ENCODE data around the gene NTNG1.
"Not testable (repeated sequence)": the region's sequence is repeated elsewhere in the genome, so short reads cannot be mapped to it uniquely, and the experiment has no call there.

NTNG1 gene

DNA sequence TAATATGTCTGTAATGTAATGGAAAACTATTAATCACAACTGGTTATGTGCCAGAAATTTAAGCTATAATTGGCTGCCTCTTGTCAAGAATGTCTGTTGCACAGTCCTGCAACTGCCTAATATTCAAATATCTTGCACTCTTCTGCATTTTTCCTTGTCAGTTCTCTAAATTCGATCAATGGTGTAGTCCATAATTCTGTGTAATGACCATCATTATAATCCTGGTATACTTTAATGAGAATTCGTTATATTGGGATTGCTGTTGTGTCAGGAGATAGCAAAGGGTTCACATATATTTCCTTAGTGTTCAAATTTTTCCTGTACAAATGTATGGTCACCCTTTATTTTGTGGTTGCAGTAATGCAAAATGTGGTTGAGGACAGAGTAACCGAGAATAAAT lies 4.8 kb downstream of the NTNG1 start:
- DNase-seq (ENCODE audit: low read depth): no peak

DNA sequence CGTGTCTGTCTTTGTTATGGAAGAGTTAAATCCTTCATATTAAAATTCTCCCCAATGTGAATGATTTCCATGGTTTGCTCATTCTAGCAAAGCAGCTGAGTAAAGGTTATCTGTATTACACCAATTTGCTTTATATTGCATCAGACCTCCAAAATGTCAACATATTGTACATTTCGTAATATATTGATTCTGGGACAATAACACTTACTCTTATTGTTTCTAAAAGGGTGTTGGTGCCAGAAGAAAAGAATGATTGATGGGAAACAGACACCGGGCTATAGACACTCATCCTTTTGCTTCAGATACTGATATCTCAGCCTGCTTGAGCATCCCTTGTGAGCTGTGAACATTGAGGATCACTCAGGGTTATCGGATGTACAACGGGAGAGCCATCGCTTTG lies 7.0 kb downstream of the NTNG1 start:
- DNase-seq (ENCODE audit: low read depth): no peak

DNA sequence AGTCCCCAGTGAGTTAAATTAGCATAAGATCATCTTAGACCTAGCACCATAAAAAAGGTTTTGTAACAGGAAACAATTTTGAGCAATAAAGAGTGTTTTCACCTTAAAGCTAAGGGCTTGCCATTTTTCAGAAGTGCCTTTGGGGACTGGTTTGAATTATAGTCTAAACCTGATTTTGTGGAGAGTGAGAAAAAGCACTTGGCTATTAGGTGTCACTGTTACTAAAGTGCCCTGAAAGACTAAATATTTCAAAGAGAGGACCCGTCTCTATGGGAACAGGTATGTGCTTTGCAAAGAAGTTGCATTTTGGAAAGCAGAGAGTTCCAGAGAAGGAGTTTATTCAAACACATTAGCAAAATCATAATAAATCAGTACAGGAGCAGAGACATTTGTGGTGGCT lies 9.1 kb downstream of the NTNG1 start:
- no peak for DNase-seq (ENCODE audit: low read depth)

DNA sequence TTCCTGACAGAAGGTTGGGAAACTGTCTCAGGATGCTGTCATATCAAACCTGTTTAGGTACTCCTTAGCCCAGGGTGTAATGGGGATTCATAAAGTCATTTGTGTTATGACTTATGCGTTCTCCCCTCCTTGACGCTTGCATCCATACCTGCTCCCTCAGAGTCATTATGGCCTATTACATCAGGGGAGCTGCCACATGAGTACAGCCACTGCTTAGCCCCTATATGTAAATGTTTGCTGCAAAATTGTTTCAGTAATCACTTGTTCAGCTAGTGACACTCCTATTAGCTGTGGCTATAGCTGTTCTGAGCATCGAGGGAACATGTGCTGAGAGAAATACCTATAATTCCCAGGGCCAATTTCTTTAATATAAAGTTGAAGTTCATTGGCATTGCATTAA lies 10.5 kb downstream of the NTNG1 start:
- no peak for DNase-seq (ENCODE audit: low read depth)

DNA sequence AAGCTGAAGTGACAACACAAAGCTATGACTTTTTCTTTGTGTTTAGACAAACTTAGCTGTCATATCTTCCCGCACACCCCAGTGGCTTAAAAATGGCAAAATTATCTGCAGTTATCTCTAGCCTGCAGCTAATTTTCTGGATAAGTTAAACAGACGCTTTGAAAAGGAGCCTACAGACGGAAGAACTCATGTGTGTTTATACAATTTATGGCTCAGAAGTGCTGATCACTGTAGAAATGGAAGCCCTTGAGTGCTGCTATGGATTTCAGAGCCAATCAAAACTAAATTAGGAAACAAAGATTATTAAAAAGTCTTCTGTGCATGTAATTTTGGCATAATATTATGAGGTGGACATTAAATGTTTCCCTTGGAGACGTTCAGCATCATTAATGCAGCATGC lies 11.6 kb downstream of the NTNG1 start:
- no peak for DNase-seq (ENCODE audit: low read depth)

DNA sequence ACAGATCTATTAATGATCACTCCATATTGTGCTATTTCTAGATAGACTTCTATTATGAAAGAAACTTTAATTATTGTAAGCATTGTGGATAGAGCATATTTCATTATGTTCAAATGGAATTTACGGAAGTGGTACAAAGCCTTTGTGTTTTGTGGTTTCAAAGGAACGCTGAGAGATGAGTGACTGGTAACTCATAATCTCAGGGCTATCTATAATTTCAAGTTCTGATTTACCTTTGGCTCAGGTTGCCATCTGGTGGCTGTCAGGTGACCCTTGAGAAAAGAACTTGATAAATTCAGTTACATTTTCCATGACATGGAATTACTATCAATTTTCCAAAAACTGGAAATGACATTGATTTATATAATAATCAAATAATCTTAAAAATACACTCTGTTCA lies 12.2 kb downstream of the NTNG1 start:
- no peak for DNase-seq (ENCODE audit: low read depth)

DNA sequence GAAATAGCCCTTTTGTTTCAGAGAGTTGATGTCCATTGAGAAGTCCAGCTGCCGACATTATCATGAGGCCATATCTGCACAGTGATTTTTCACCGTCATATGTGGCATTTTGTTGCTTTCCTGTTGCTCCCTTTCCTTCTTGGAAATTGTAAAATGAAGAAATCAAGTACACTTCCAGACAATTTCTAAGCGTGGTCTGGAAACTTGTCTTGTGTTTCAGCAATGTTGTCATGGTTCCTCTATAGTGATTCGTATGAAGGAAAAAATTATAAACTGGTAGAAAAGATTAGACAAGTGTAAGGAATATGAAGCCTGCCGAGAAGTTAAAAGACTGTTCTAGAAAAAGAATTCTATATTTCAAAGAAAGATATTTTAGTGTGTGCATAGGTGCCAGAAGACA lies 17.7 kb downstream of the NTNG1 start:
- DNase-seq (ENCODE audit: low read depth): no peak

DNA sequence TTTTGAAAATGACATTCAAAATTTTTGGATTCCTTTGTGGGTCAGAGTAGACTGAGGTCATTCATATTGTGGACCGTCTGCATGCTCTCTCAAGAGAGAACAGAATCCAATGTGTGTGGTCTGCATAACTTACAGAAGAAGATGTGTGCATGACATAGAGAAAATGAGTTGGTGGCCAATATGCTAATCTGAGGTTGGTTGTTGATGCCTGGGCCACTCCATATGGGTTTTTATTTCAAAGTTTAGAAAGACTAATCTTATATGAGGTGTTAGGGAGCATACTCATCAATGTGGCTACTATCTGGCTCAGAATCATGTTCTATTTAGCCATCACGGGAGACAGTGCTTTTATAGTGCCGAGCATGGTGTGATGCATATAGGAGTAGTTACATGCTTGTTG lies 18.2 kb downstream of the NTNG1 start:
- DNase-seq (ENCODE audit: low read depth): no peak

DNA sequence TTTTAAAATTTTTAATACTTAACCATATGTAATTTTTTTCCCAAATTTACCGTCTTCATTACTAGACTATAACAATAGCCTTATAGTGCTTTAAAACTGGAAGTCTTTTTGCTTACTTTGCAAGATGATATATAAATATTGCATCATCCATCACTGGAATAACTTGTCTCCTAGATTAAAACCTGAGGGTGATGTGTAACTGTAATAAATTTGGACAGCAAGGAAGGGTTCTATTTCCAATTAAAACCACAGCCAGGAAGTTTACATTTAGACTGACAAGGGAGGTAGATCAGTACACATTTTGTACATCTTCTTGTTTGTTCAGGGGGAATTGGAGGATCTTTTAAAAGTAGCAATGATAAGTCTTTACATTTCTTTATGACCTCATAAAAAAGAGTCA lies 21.9 kb downstream of the NTNG1 start:
- no peak for DNase-seq (ENCODE audit: low read depth)

DNA sequence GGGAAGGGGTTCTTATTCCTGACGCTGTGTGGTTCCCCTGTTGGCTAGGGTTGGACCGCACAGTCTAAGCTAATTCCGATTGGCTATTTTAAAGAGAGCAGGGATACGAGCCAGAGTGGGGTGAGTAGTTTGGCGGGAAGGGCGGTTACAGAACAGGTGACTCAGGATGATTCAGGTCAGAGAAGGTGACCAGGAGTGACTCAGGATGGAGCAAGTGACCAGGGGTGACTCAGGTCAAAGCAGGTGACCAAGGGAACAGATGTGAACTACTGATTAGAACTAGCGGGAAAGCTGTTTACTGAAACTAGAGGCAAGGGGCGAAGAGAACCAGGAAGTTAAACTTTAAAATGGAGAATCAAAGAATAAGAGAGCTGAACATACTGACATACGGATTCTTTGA lies 24.1 kb downstream of the NTNG1 start:
- not testable (repeated sequence) for DNase-seq (ENCODE audit: low read depth)

DNA sequence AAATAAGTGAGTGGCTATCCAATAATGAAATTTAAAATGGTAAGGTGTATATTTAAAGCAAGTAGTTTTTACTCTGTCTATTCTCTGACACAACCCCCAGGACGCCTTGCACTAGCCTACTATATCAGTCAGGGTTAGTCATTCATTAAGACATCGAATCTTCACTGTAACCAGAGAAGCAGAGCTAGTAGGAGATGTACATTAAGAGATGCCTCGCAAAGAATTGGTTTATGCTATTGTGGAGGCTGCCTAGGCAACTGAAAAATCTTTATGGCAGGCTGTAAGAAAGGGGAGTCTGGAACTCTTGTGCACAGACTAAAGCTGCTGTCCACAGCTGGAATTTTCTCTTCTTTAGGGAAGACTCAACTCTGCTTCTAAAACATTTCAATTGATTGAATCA lies 28.8 kb downstream of the NTNG1 start:
- no peak for DNase-seq (ENCODE audit: low read depth)

DNA sequence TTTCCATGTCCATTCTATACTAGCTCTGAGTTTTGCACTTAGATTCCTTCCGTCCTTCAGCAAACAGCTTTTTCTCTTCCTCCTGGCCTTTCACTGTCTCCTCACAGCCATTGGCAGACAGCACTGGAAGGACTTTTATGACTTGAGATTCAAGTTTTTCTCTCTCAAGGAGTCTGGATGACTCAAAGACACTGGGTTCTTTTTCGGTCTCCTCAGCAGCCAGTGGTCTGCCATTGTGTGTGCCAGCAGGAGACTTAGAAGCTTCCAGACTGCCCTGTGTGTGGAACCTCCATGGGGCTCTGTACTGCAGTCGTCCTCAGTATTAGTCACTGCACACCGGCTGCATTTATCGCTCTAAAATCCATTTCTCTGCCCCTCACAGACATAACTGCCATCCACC lies 30.5 kb downstream of the NTNG1 start:
- DNase-seq (ENCODE audit: low read depth): no peak

DNA sequence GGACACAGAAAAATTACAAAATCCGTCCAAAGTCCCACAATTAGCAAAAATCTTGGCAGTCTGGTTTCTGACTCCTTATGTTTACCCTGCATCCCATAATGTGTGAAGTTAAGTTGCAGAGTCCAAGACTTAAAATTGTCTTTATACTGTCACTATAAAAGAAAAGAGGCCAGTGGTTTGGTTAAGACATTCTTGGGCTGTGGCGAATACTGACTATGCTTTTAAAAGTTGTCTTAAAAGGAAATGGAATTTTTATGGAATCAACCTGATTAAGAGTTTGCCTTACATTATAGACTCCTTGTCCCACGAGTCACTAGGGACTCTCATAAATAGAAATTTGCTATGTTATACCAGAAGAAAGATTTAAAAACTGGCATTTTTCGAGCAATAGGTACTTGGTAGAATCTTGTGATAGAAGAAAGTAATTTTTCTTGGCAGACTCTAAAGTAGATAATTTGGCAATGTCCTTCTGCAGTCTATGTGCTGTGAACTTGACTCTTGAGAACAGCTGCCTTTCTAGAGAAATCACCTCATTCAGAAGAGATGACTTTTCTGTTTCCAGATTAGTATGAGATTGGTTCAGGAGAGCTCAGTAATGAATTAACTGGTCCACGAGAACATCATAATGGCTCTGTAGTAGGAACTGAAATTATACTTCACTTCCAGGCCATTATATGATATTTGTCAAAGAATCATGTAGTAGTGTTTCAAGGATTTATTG lies 31.8 kb downstream of the NTNG1 start:
- DNase-seq (ENCODE audit: low read depth): no peak

DNA sequence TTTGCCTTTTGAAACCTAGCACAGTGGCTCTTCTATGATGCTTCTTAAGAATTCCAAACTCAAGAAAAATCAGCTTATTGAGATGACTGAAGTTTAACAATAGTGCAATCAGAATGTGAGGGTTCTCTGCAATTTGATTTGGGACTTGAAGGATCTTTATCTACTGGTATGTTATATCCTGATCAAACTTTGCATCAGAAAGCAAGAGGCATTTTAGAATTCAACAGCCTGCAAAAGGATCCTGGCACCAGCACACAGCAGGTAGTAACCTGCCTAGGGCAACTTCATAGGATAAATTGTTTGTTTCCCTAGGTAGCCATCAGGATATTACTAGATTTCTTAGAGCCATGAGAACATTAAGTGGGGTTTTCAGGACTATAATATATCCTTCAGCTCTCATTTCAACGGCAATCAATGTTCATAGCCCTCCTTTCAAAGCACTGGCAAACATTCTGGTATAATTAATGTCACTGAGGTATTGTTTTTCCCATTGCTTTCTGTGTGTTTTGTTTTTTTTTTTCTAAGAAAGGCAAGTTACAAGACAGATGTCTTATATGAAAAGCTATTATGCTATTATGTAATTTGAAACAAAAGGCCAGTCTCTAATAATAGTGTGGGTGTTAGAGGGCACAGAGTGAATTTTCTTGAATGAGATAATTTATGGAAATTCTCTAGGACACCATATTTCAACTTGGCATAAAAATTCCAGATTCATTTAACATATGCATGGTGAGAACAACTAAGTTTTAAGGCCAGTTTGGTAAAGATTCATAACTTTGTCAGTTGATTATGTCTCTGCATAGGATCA lies 34.5 kb downstream of the NTNG1 start:
- no peak for DNase-seq (ENCODE audit: low read depth)

DNA sequence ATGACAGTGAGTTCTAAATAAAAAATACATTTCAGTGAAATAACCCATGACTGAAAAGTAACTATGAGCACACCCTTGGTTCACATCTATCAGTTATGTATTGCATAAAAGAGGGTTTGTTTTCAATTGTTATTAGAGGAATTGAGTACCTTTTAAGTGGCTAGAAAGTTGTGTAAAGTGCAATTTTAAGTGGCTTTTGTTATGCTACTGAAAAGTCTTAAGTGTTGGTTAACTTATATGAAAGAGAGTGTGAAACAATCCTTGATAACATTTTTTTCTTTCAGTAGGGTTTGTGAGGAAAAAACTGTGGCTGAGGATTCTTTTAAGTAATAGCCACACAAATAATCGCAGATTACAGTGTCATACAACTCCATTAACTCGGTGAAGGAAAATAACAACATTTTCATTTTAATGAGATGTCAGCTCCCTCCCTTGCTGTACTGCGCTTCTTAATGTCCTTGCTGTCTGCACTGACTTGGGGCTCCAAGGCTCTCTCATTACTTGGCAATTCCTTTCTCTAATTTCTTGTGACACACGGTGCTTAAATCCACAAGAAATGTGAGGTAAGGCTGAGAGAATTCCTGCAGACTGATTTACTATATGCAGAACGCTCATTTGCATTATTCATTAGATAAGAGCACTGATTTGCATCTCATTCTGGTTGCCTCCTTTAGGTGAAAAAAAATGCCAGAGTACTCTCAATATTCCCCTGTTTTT lies 40.6 kb downstream of the NTNG1 start:
- DNase-seq (ENCODE audit: low read depth): no peak

DNA sequence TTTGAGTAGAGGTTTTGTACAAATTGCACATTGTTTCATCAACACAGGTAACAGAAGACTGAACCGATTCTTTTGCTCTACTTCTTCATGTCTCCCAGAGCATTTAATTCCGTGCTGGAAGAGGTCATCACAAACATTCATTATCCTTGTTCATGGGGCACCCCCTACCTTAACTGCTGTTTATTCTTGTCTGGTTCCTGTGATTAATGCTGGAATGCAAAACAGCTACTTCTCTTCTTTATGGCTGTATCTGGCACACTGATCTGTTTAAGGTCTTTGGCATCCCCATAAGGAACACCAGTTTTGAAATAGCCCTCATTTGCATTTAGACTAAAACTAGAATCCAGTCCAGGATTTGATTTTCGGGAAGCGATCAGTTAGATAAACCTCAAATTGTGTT lies 42.2 kb downstream of the NTNG1 start:
- DNase-seq (ENCODE audit: low read depth): no peak

DNA sequence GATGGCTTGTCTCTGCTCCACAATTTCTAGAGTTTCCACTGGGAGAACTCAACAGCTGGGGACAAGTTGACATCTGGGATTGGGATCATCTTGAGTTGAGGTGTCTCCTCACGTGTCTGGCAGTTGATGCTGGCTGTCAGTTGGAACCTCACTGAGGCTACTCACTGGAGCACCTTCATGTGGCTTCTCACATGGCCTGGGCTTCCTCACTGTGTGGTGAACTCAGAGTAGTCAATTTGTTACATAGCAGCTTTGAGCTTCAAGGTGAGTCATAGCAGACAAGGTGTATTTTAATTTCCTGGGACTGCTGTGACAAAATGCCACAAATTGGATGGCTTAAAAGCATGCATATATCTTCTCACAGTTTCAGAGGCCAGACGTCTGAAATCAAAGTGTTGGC lies 44.0 kb downstream of the NTNG1 start:
- DNase-seq (ENCODE audit: low read depth): no peak

DNA sequence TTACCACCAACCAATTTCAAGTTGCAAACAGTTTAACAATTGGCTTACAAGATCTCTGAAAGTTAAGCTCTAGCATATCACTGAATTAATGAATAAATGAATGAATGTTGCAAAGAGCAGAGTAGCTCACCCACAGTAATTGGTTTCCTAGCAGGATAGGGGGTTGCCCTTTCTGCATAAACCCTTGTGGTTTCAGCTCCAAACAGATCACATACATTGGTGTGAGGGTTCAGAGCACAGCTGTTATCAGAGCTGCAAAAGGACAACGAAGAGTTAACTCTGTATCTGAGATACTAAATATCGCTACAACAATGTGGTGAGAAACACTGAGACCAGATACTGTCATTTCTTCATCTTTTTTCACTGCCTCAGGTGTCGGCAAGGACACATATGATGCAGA lies 46.6 kb downstream of the NTNG1 start:
- DNase-seq (ENCODE audit: low read depth): no peak

DNA sequence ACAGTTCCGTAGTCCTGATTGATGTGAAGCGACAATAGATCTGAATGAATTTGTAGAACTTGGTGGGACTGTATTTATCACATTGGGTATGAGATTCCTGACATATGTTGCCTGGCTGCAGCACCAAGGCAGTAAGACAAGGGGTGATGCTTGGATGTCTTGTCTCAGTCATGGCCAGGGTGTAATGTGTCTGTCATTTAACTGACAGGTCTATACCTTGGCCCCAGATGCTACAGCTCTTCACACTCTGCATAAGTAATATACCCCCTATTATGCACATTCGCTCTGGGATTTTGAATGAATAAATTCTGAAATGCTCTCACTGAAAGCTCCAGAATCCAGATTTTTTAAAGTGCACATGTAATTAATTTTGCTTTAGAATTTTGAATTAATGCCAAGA lies 47.3 kb downstream of the NTNG1 start:
- DNase-seq (ENCODE audit: low read depth): no peak

DNA sequence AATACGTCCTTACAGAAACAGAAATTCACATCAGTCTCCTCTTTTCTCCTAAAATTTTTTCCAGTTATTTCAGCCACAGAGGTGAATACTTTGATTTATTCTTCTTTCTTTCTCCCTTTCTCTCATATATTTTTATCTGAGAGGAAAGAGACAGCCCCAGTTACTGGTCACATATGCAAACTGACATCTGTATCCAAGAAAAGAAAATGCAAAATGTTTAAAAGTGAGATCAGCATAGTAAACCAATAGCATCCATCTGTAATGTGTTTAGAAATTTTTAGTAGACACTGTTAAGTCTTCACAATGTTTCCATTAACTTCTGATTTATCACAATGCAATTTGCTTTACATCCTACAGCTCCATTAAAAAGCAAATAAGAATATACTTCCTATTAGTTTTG lies 53.5 kb downstream of the NTNG1 start:
- DNase-seq (ENCODE audit: low read depth): no peak

DNA sequence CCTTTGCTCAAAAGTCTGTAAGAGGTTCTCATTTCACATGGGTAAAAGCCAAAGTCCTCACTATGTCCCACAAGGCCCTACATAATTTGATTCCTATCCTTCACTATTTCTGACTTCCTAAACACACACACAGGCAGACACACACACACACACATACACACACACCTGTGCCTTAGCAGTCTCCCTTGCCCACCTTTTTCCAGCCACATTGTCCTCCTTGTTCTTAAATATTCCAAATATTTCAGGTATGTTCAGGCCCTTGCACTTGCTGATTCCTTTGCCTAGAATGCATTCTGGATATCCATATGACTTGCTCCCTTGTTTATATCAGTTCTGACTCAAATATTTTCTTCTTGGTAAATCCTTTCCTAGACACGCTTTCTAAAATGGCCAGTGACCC lies 54.6 kb downstream of the NTNG1 start:
- no peak for DNase-seq (ENCODE audit: low read depth)

DNA sequence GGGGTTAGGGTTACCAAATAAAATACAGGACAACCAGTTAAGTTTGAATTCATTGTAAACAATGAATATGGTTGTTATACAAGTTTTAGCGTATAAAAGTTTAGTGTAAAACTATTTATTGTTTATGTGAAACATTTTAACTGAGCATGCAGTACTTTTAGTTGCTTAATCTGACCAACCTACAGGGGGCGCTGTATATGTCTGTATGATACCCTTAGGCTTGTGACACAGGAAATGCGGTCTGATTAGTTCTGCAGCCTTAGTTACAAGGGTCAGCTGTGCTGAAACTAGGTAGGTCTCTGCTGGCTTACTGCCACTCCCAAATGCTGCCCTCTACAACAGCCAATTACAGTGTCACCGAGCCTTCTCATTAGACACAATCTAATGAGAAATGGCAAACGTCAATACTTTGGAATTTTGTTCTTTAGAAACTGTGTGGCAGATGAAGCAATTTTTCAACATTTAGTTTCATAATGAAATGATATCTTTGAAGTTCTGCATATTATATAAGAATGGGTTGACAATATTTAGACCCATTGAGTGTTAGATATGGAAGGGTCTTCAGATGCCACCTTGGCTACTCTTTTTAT lies 56.2 kb downstream of the NTNG1 start:
- DNase-seq (ENCODE audit: low read depth): no peak

DNA sequence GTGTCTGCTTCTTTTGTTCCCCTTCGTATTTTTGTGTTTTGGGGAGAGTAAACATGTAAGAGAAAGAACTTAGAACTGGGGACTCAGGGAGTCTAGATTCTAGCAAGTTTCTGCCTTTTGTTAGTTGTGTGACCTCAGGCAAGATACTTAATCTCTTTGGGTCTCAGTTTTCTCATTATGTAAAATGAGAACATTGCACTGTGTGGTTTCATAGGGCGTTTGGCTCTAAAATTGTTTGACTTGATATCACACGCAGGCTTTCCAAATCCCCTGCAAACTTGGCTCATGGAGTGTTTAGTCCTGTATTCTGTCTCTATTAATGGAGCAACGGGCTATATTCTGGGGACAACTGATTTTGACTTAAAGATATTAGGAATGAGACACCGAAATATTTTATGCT lies 57.7 kb downstream of the NTNG1 start:
- DNase-seq (ENCODE audit: low read depth): no peak

All from activated T-cell treated with anti-CD3 and anti-CD28 coated beads for 48 hours (primary cell).